ENCODE results near the gene TRIM56. TPM values are rescaled to one million over a fixed set of nuclear protein-coding genes. Genes with fewer than 3 reads are reported as not detected.
"Not testable (repeated sequence)": the region's sequence is repeated elsewhere in the genome, so short reads cannot be mapped to it uniquely, and the experiment has no call there.

TRIM56 gene
- total RNA-seq, 1 donor from 2014 or later = 1.4 TPM

GRCh38 chr7:101104799-101105198 is 19.5 kb downstream of the TRIM56 start:
- no peaks in the 10 kb centered on the region for H3K9me3 ChIP-seq (ENCODE audit: low read depth)
- H3K27me3 ChIP-seq = no peaks in the 10 kb centered on the region
- H3K79me2 ChIP-seq (ENCODE audit: low read depth) = no peaks in the 10 kb centered on the region
- no peak for DNase-seq (ENCODE audit: low spot score)
- no peak overlapping the region for H2AFZ ChIP-seq (replicated peaks)
- H3K9ac ChIP-seq = no peak overlapping the region
- no peak overlapping the region for H3K4me2 ChIP-seq
- H3F3A ChIP-seq (ENCODE audit: low read depth) = peaks cover 4% of the 10 kb centered on the region
- Mint-ChIP-seq H3K27ac (peak overlapping the region; percentile 85), H3K4me3 (no peak overlapping the region), H3K9me3 (no peaks in the 10 kb centered on the region), H3K27me3 (ENCODE audit: insufficient read depth, low read depth) (peaks cover 14% of the 10 kb centered on the region), H3K4me1 (peaks cover 48% of the 10 kb centered on the region), H3K36me3 (no peaks in the 10 kb centered on the region)
- TF ChIP-seq CTCF (IDR thresholded peaks at IDR 0.05) (no peak), EZH2phosphoT487 (IDR thresholded peaks at IDR 0.05) (no peak), EZH2 (IDR thresholded peaks at IDR 0.05) (no peak)
- no peak overlapping the region for H3K4me3 ChIP-seq
- H3K36me3 ChIP-seq = no peaks in the 10 kb centered on the region
- H4K20me1 ChIP-seq (ENCODE audit: low read depth) = no peaks in the 10 kb centered on the region
- no peak overlapping the region for H3K27ac ChIP-seq
- peaks cover 10% of the 10 kb centered on the region for H3K4me1 ChIP-seq

- not testable (repeated sequence) for H2AFZ ChIP-seq (replicated peaks)
- peaks cover 14% of the 10 kb centered on the region for H3K27me3 Mint-ChIP-seq (ENCODE audit: insufficient read depth, low read depth)
These were observed 20.0 kb downstream of the TRIM56 start for GRCh38 chr7:101105248-101105647.

GRCh38 chr7:101106386-101106785 is 21.1 kb downstream of the TRIM56 start:
- Mint-ChIP-seq H3K27me3 (ENCODE audit: insufficient read depth, low read depth) (peaks cover 11% of the 10 kb centered on the region), H3K27ac (no peak overlapping the region), H3K4me3 (peak overlapping the region; percentile 22), H3K4me1 (peaks cover 34% of the 10 kb centered on the region), H3K9me3 (no peaks in the 10 kb centered on the region), H3K36me3 (no peaks in the 10 kb centered on the region)
- Histone ChIP-seq H3K36me3 (no peaks in the 10 kb centered on the region), H3K27me3 (no peaks in the 10 kb centered on the region), H3K4me2 (no peak overlapping the region), H2AFZ (replicated peaks) (no peak overlapping the region), H3K9ac (no peak overlapping the region), H3F3A (ENCODE audit: low read depth) (no peaks in the 10 kb centered on the region), H4K20me1 (ENCODE audit: low read depth) (no peaks in the 10 kb centered on the region), H3K9me3 (ENCODE audit: low read depth) (no peaks in the 10 kb centered on the region), H3K27ac (no peak overlapping the region), H3K4me1 (peaks cover 3% of the 10 kb centered on the region), H3K4me3 (no peak overlapping the region), H3K79me2 (ENCODE audit: low read depth) (no peaks in the 10 kb centered on the region)
- no peak for TF ChIP-seq EZH2phosphoT487 (IDR thresholded peaks at IDR 0.05)
- TF ChIP-seq EZH2 (IDR thresholded peaks at IDR 0.05) = no peak
- no peak for DNase-seq (ENCODE audit: low spot score)

More at GRCh38 chr7:101105248-101105647, 20.0 kb downstream of the TRIM56 start:
- H3K79me2 ChIP-seq (ENCODE audit: low read depth); H3K27ac ChIP-seq; H4K20me1 ChIP-seq (ENCODE audit: low read depth); H3K36me3 Mint-ChIP-seq; H3K36me3 ChIP-seq; H3K9me3 ChIP-seq (ENCODE audit: low read depth); H3K4me1 ChIP-seq; H3K4me3 Mint-ChIP-seq; H3F3A ChIP-seq (ENCODE audit: low read depth); DNase-seq (ENCODE audit: low spot score); H3K4me2 ChIP-seq; H3K27me3 ChIP-seq; H3K9me3 Mint-ChIP-seq; H3K9ac ChIP-seq; H3K4me3 ChIP-seq: not testable (repeated sequence)
- Mint-ChIP-seq H3K27ac (peak overlapping the region; percentile 85), H3K4me1 (peaks cover 43% of the 10 kb centered on the region)

- H3K4me3 ChIP-seq = no peak overlapping the region
- H3K4me1 Mint-ChIP-seq = peaks cover 26% of the 10 kb centered on the region
- no peaks in the 10 kb centered on the region for H3K36me3 ChIP-seq
- no peaks in the 10 kb centered on the region for H3K27me3 ChIP-seq
- H3K27me3 Mint-ChIP-seq (ENCODE audit: insufficient read depth, low read depth) = peaks cover 10% of the 10 kb centered on the region
- no peaks in the 10 kb centered on the region for H3K79me2 ChIP-seq (ENCODE audit: low read depth)
- H4K20me1 ChIP-seq (ENCODE audit: low read depth) = no peaks in the 10 kb centered on the region
- H3K27ac Mint-ChIP-seq = no peak overlapping the region
- no peaks in the 10 kb centered on the region for H3K36me3 Mint-ChIP-seq
- no peak for TF ChIP-seq EZH2 (IDR thresholded peaks at IDR 0.05)
- no peak for TF ChIP-seq CTCF (IDR thresholded peaks at IDR 0.05)
- TF ChIP-seq EZH2phosphoT487 (IDR thresholded peaks at IDR 0.05) = no peak
- H2AFZ ChIP-seq (replicated peaks) = no peak overlapping the region
- H3K4me2 ChIP-seq = no peak overlapping the region
- H3K4me3 Mint-ChIP-seq = no peak overlapping the region
- H3K27ac ChIP-seq = no peak overlapping the region
- DNase-seq (ENCODE audit: low spot score) = peak; percentile 60
- H3K9me3 Mint-ChIP-seq = no peaks in the 10 kb centered on the region
- H3F3A ChIP-seq (ENCODE audit: low read depth) = no peaks in the 10 kb centered on the region
- H3K9me3 ChIP-seq (ENCODE audit: low read depth) = no peaks in the 10 kb centered on the region
- H3K4me1 ChIP-seq = peaks cover 3% of the 10 kb centered on the region
- H3K9ac ChIP-seq = no peak overlapping the region
These were observed 23.1 kb downstream of the TRIM56 start for GRCh38 chr7:101108330-101108857.
